ENCODE results near the gene GTF3C5.
"Not testable (repeated sequence)": the region's sequence is repeated elsewhere in the genome, so short reads cannot be mapped to it uniquely, and the experiment has no call there.

- TF ChIP-seq BCLAF1 (IDR thresholded peaks at IDR 0.05; ENCODE audit: borderline replicate concordance in 1 of 2, control insufficient read depth in 1 of 2, low read depth in 2 of 2, low read length in 1 of 2); ZBTB1 (CRISPR knock-in tag; IDR thresholded peaks at IDR 0.05; ENCODE audit: borderline replicate concordance, low read depth); CBFA2T2 (conservative IDR thresholded peaks at IDR 0.05); ARID4B (CRISPR knock-in tag; IDR thresholded peaks at IDR 0.05); NR2F6 (CRISPR knock-in tag; IDR thresholded peaks at IDR 0.05); POLR2AphosphoS5 (IDR thresholded peaks at IDR 0.05; ENCODE audit: control insufficient read depth, insufficient read depth, low read depth, low read length); BRCA1 (IDR thresholded peaks at IDR 0.05); BRCA1 (CRISPR knock-in tag; IDR thresholded peaks at IDR 0.05); CTCF (IDR thresholded peaks at IDR 0.05 in 2 of 3, conservative IDR thresholded peaks at IDR 0.05 in 1 of 3; ENCODE audit: insufficient read depth in 2 of 3, low read depth in 1 of 3, low read length in 3 of 3); SAFB (IDR thresholded peaks at IDR 0.05; ENCODE audit: borderline replicate concordance, low read depth, low read length); POLR2A (conservative IDR thresholded peaks at IDR 0.05): not testable (repeated sequence)
Measured at GRCh38 chr9:133062569-133062968, 31.8 kb downstream of the GTF3C5 start.
